ENCODE measurements around the gene INSM1.

The INSM1 gene

DNA sequence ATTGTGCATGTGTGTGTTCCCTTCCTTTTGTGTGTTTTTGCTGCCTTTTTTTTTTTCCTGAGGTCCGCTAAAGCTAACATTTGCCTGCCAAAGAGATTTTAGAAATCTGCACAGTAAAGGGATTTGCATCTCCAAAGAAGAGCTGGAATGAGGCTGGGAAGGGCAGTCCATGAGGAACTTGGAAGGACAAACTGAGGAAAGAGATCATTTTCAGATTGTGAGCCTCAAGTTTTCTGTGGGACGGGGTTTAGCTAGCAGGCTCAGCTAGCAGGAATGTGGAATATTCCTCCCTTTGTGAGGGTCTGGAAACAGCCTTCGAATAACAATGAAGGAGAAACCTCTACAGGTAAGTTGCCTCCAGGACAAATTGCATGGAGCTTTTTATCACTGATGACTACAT lies 3.8 kb downstream of the INSM1 start:
- peaks cover 8% of the 10 kb centered on the region for H3K9me3 ChIP-seq (ENCODE audit: control insufficient read depth, low read length)
- H3K36me3 ChIP-seq (ENCODE audit: control insufficient read depth, insufficient read depth, low read length, severe bottlenecking): no peaks in the 10 kb centered on the region
- H3K9ac ChIP-seq (ENCODE audit: low read length): no peak overlapping the region
- H3K4me3 ChIP-seq (ENCODE audit: low read length): no peak overlapping the region
- DNase-seq (ENCODE audit: low read depth): no peak
- peaks cover 59% of the 10 kb centered on the region for H3K27me3 ChIP-seq (replicated peaks; ENCODE audit: control insufficient read depth, insufficient read depth, low read length)
- H3K4me1 ChIP-seq (ENCODE audit: control insufficient read depth, insufficient read depth, low read length): peaks cover 8% of the 10 kb centered on the region

DNA sequence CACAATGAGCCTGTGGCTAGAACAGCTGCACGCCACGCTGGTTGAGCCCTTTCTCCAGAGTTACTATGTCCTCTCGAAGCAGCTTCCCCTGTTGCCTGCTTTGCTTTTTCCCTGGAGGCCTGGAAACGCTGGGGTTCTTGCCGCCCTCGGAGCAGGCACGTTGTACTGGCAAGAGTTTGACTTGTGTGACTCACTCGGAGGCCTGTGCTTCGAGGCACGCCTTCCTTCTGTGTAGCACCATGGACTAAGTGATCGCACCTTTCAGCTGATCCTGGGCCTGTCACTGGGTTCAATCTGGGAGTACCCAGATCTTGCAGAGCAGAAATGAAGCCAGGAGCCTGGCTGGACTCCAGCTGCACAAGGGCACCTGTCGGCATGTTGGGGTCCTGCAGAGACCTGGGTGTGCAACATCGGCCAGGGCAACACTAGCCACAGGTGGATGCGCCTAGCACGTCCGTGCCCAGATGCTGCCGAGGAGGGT lies 5.2 kb downstream of the INSM1 start:
- Histone ChIP-seq H3K4me3 (ENCODE audit: low read length) (no peak overlapping the region), H3K9me3 (ENCODE audit: control insufficient read depth, low read length) (peaks cover 8% of the 10 kb centered on the region), H3K9ac (ENCODE audit: low read length) (no peak overlapping the region), H3K27me3 (replicated peaks; ENCODE audit: control insufficient read depth, insufficient read depth, low read length) (peaks cover 59% of the 10 kb centered on the region), H3K4me1 (ENCODE audit: control insufficient read depth, insufficient read depth, low read length) (peaks cover 8% of the 10 kb centered on the region), H3K36me3 (ENCODE audit: control insufficient read depth, insufficient read depth, low read length, severe bottlenecking) (no peaks in the 10 kb centered on the region)
- DNase-seq (ENCODE audit: low read depth): peak; percentile 46

DNA sequence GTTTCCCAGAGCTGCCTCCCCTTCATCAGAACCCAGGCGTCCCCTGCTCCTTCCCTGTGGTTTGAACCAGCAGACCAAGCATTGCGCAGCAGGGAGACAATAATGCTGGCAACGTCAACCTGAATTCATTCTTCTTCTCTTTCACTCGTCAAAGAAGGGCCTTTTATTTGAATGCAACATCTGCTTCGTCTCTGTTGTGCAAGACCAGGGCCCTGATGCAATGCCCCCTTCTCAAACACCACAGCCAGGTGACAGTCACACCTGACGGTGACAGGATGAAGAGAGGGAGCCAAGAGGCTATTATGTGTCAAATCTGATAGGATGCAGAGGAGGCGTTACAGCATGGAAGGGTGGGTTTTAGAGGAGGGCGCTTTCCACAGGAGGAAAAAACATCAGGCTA lies 8.0 kb downstream of the INSM1 start:
- no peak overlapping the region for H3K9ac ChIP-seq (ENCODE audit: low read length)
- DNase-seq (ENCODE audit: low read depth): no peak
- H3K9me3 ChIP-seq (ENCODE audit: control insufficient read depth, low read length): peaks cover 25% of the 10 kb centered on the region
- no peak overlapping the region for H3K4me3 ChIP-seq (ENCODE audit: low read length)
- H3K36me3 ChIP-seq (ENCODE audit: control insufficient read depth, insufficient read depth, low read length, severe bottlenecking): no peaks in the 10 kb centered on the region
- peaks cover 5% of the 10 kb centered on the region for H3K4me1 ChIP-seq (ENCODE audit: control insufficient read depth, insufficient read depth, low read length)
- H3K27me3 ChIP-seq (replicated peaks; ENCODE audit: control insufficient read depth, insufficient read depth, low read length): peaks cover 43% of the 10 kb centered on the region

DNA sequence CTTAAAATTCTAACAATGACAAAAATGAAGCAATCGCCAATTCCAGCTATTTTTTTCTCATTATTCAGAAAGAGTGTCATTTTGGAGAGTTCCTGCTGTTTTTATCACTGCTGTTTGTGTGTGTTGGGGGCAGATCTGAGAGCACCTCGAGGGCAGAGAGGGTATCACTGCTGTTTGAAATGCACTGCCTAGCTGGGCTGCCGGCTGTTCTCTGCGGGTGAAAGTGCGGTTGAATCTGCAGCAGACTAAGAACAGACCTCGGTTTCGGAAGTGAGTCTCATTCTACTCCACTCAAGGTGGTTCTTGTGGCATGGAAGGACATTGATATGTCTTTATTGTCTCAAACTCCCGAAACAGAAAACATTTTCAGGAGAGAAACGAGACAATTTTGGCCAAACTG lies 18.3 kb downstream of the INSM1 start:
- H3K27me3 ChIP-seq (replicated peaks; ENCODE audit: control insufficient read depth, insufficient read depth, low read length): peaks cover 10% of the 10 kb centered on the region
- no peak overlapping the region for H3K4me3 ChIP-seq (ENCODE audit: low read length)
- DNase-seq (ENCODE audit: low read depth): no peak
- no peaks in the 10 kb centered on the region for H3K4me1 ChIP-seq (ENCODE audit: control insufficient read depth, insufficient read depth, low read length)
- peaks cover under 1% of the 10 kb centered on the region for H3K9me3 ChIP-seq (ENCODE audit: control insufficient read depth, low read length)
- H3K9ac ChIP-seq (ENCODE audit: low read length): no peak overlapping the region
- no peaks in the 10 kb centered on the region for H3K36me3 ChIP-seq (ENCODE audit: control insufficient read depth, insufficient read depth, low read length, severe bottlenecking)

DNA sequence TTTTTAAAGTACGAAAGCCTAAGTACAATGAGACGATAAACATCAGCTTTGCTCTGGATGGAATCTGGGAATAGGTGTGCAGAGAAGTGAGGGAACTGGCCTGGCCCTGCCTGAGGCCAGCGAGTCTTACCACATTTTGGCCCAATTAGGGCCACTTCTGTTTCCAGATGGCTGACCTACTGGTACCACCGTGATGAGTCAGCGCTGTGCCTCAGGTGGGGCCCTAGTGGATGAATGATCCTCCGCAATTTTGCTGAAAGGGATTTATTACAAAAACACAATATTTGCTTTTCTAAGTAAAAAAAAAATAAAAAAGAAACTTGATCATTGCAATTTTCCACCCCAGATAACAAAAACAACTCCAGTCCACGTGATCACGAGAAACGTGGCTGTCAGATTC lies 22.5 kb downstream of the INSM1 start:
- peaks cover 4% of the 10 kb centered on the region for H3K36me3 ChIP-seq (ENCODE audit: control insufficient read depth, insufficient read depth, low read length, severe bottlenecking)
- H3K9ac ChIP-seq (ENCODE audit: low read length): no peak overlapping the region
- no peak overlapping the region for H3K4me3 ChIP-seq (ENCODE audit: low read length)
- peaks cover 10% of the 10 kb centered on the region for H3K27me3 ChIP-seq (replicated peaks; ENCODE audit: control insufficient read depth, insufficient read depth, low read length)
- DNase-seq (ENCODE audit: low read depth): no peak
- H3K9me3 ChIP-seq (ENCODE audit: control insufficient read depth, low read length): no peaks in the 10 kb centered on the region
- H3K4me1 ChIP-seq (ENCODE audit: control insufficient read depth, insufficient read depth, low read length): peaks cover 17% of the 10 kb centered on the region

DNA sequence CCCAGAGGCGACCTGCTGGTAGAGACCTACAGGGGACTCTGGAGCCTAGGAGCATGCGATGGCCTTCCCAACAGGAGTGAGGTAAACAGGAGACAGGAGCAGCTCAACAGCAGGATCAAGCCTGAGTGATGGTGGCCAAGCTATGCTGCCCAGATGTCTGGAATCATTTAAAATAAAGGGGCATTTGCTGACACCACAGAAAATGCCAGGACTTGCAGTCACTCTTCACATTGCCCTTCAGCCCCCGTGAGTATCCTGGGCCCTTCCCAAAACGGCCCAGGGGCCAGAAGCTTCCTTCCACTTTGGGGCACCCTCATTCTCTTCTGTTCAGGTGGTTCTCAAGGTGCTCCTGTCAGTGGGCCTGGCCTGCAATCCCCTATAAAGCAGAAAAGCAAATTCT lies 23.2 kb downstream of the INSM1 start:
- DNase-seq (ENCODE audit: low read depth): no peak
- H3K9me3 ChIP-seq (ENCODE audit: control insufficient read depth, low read length): no peaks in the 10 kb centered on the region
- peaks cover 6% of the 10 kb centered on the region for H3K27me3 ChIP-seq (replicated peaks; ENCODE audit: control insufficient read depth, insufficient read depth, low read length)
- H3K4me1 ChIP-seq (ENCODE audit: control insufficient read depth, insufficient read depth, low read length): peaks cover 17% of the 10 kb centered on the region
- peaks cover 4% of the 10 kb centered on the region for H3K36me3 ChIP-seq (ENCODE audit: control insufficient read depth, insufficient read depth, low read length, severe bottlenecking)
- no peak overlapping the region for H3K4me3 ChIP-seq (ENCODE audit: low read length)
- H3K9ac ChIP-seq (ENCODE audit: low read length): no peak overlapping the region

DNA sequence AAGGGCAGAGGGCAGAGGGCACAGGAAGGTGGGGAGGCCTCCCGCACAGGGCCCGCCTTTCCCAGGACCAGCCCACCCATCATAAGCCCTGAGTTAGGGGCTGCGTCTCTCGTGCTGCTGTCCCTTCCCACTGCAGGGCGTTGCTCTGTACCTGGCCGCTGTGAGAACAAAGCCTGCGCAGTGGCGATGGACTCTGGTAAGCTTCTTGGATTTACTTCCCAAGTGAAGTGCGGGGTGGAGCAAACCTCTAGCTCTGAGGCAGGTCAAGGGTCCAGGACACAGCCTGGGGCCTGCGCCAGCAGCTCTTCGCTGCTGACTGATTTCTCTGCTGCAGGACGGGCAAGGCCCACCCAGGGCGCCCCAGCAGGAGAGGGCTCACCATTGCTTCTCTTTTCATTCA lies 23.9 kb downstream of the INSM1 start:
- Histone ChIP-seq H3K9ac (ENCODE audit: low read length) (no peak overlapping the region), H3K27me3 (replicated peaks; ENCODE audit: control insufficient read depth, insufficient read depth, low read length) (no peaks in the 10 kb centered on the region), H3K36me3 (ENCODE audit: control insufficient read depth, insufficient read depth, low read length, severe bottlenecking) (peaks cover 4% of the 10 kb centered on the region), H3K4me1 (ENCODE audit: control insufficient read depth, insufficient read depth, low read length) (peaks cover 17% of the 10 kb centered on the region), H3K4me3 (ENCODE audit: low read length) (no peak overlapping the region), H3K9me3 (ENCODE audit: control insufficient read depth, low read length) (no peaks in the 10 kb centered on the region)
- no peak for DNase-seq (ENCODE audit: low read depth)

DNA sequence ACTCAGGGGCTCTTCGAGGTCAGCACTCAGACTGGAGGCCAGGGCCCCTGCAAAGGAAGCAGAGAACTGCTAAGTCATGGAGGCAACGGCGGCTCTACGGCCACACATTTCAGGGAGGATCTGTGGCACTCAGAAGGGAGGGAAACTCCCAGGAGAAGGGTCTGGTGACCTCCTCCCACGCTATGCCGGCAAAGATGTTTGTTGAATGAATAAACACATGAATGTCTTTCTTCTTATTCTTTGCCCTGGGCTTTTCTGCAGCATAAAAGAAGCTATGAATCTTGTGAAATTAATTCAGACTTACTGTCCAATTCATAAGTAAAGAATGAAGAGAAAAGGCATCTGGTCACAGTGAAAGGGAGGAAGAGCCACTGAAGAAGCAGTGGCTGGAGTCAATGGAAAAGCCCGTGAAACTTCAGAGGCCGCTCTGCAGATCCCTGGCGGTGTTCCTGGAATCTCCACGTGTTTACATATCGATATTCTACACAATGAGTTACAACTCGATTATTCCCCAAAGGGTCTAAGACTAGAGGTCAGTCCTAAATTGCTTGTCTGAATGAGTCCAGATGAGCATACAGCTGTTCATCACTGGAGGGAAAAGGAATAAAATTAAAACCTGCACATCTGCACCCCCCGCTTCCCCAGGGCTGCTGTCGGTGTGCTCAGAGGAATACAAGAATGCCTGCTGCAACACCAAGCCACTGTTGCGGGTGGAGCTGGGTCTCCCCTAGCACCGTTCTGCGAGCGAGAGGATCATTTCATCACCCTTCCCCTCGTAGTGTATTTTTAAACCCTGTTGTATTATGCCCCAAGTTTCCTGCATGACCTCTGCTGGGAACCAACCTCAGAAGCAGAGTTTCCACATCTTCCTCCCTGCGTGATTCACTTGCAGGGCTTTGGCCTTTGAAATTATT lies 25.6 kb downstream of the INSM1 start:
- peak; percentile 62 for DNase-seq (ENCODE audit: low read depth)
- peaks cover 17% of the 10 kb centered on the region for H3K4me1 ChIP-seq (ENCODE audit: control insufficient read depth, insufficient read depth, low read length)

DNA sequence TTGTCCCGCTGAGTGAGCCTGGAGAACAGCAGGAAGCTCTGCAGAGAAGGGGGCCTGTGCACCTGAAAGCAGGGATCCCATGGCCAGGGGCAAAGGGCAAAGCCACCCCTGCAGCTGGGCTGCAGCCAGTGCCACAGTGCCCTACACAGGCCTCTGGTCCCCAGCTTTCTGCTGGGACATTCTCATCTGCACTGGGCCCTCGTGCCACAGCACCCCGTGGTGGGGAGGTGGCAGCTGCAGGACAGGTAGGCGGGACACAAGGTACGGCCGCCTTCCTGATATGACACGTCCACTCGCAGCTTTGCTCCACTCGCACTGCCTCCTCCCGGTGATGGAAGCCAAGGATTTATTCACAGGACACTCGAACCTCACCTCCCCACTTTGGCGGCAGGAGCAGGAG lies 27.2 kb downstream of the INSM1 start:
- no peak overlapping the region for H3K9ac ChIP-seq (ENCODE audit: low read length)
- peaks cover 17% of the 10 kb centered on the region for H3K4me1 ChIP-seq (ENCODE audit: control insufficient read depth, insufficient read depth, low read length)
- no peak overlapping the region for H3K4me3 ChIP-seq (ENCODE audit: low read length)
- H3K36me3 ChIP-seq (ENCODE audit: control insufficient read depth, insufficient read depth, low read length, severe bottlenecking): peaks cover 4% of the 10 kb centered on the region
- no peaks in the 10 kb centered on the region for H3K27me3 ChIP-seq (replicated peaks; ENCODE audit: control insufficient read depth, insufficient read depth, low read length)
- no peaks in the 10 kb centered on the region for H3K9me3 ChIP-seq (ENCODE audit: control insufficient read depth, low read length)
- DNase-seq (ENCODE audit: low read depth): no peak

More for the DNA sequence above, 25.6 kb downstream of the INSM1 start:
- Histone ChIP-seq H3K9me3 (ENCODE audit: control insufficient read depth, low read length) (no peaks in the 10 kb centered on the region), H3K4me3 (ENCODE audit: low read length) (peak overlapping the region; percentile 5), H3K9ac (ENCODE audit: low read length) (peak overlapping the region; percentile 2), H3K36me3 (ENCODE audit: control insufficient read depth, insufficient read depth, low read length, severe bottlenecking) (peaks cover 4% of the 10 kb centered on the region), H3K27me3 (replicated peaks; ENCODE audit: control insufficient read depth, insufficient read depth, low read length) (no peaks in the 10 kb centered on the region)

DNA sequence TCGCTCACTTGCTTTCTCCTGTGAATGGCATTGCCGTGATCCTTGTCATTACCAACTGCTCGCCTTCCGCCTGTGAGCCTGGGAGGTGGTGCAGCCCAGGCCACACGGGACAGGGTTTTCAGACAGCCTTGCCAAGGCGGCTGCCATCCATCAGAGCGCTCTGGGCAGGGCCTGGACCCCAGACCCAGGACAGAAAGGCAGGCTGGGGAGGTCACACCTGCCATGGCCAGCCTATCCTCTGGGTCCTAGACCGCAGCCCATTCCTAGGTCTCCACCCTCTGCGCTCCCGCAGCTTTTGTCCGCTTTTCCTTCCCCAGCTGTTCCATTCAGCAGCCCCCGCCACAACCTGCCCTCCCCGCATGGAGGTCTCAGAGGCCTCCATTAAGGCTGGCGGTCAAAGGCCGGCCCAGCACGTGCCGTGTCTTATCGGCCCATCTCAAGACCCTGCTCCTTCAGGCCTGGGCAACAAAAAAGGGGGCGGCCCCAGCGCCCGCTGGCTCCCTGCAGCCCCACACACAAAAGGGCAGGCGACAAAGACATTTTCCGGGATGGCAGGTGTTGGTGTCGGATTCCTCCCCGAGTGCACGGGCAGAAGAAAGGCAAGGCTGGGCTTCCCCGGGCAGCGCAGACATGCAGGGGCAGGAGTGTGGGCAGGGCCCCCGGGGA lies 28.1 kb downstream of the INSM1 start:
- no peaks in the 10 kb centered on the region for H3K9me3 ChIP-seq (ENCODE audit: control insufficient read depth, low read length)
- no peaks in the 10 kb centered on the region for H3K27me3 ChIP-seq (replicated peaks; ENCODE audit: control insufficient read depth, insufficient read depth, low read length)
- DNase-seq (ENCODE audit: low read depth): no peak
- H3K4me3 ChIP-seq (ENCODE audit: low read length): no peak overlapping the region
- H3K9ac ChIP-seq (ENCODE audit: low read length): no peak overlapping the region
- peaks cover 4% of the 10 kb centered on the region for H3K36me3 ChIP-seq (ENCODE audit: control insufficient read depth, insufficient read depth, low read length, severe bottlenecking)
- H3K4me1 ChIP-seq (ENCODE audit: control insufficient read depth, insufficient read depth, low read length): peaks cover 17% of the 10 kb centered on the region

DNA sequence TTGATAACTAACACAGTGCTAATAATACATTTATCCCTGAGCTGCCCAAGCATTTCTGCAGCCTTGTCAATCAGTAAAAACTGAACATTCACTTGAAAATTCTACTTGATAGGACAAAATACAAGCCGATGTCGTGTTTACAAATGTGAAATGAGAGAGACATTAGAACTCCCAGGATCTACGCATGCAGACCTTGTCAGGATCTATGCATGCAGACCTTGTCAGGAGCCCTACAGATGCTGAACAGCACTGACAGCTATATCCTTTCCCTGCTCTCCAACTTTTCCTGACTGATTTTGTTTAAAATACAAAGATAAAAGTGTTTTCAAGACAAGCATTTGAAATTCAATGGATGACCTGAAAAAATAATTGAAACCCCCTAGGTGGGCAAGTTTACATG lies 28.9 kb downstream of the INSM1 start:
- no peaks in the 10 kb centered on the region for H3K27me3 ChIP-seq (replicated peaks; ENCODE audit: control insufficient read depth, insufficient read depth, low read length)
- no peak for DNase-seq (ENCODE audit: low read depth)
- H3K4me1 ChIP-seq (ENCODE audit: control insufficient read depth, insufficient read depth, low read length): peaks cover 17% of the 10 kb centered on the region
- no peak overlapping the region for H3K9ac ChIP-seq (ENCODE audit: low read length)
- no peak overlapping the region for H3K4me3 ChIP-seq (ENCODE audit: low read length)
- H3K36me3 ChIP-seq (ENCODE audit: control insufficient read depth, insufficient read depth, low read length, severe bottlenecking): peaks cover 4% of the 10 kb centered on the region
- no peaks in the 10 kb centered on the region for H3K9me3 ChIP-seq (ENCODE audit: control insufficient read depth, low read length)

Measured in adipocyte (in vitro differentiated cells).